Esophagus (tissue), 2 donors: ENCODE results near the gene TMTC4. TPM values are rescaled to one million over a fixed set of nuclear protein-coding genes. Genes with fewer than 3 reads are reported as not detected.

Experiments used
- H3K27ac ChIP-seq, 2 donors: one replicate each; pipeline ENCODE4 v1.5.1; 2013; ENCODE audit warnings: low read depth in 2 of 2, mild to moderate bottlenecking in 2 of 2, inconsistent platforms in 1 of 2, low read length in 1 of 2, moderate library complexity in 1 of 2
- H3K27me3 ChIP-seq, 2 donors: one replicate each; pipeline ENCODE4 v1.6.1; 2013; ENCODE audit warnings: low read length in 2 of 2, control low read depth in 1 of 2, mild to moderate bottlenecking in 1 of 2; ENCODE audit not compliant: insufficient read depth in 2 of 2, control insufficient read depth in 1 of 2
- H3K36me3 ChIP-seq, 2 donors: one replicate each; pipeline ENCODE4 v1.6.1; 2013; ENCODE audit warnings: low read length in 1 of 2; ENCODE audit not compliant: control insufficient read depth in 2 of 2, insufficient read depth in 2 of 2
- H3K4me1 ChIP-seq, 2 donors: one replicate each; pipeline ENCODE4 v1.6.1; 2013; ENCODE audit warnings: low read length in 1 of 2; ENCODE audit not compliant: control insufficient read depth in 2 of 2, insufficient read depth in 2 of 2
- H3K4me3 ChIP-seq, 2 donors: one replicate each; pipeline ENCODE4 v1.5.1; 2013; ENCODE audit warnings: low read length in 2 of 2, mild to moderate bottlenecking in 2 of 2, low read depth in 1 of 2, moderate library complexity in 1 of 2
- H3K9me3 ChIP-seq, 2 donors: one replicate each; pipeline ENCODE4 v1.6.1; 2013; ENCODE audit warnings: mild to moderate bottlenecking in 2 of 2, low read depth in 1 of 2, low read length in 1 of 2, moderate library complexity in 1 of 2; ENCODE audit not compliant: control insufficient read depth in 2 of 2, insufficient read depth in 1 of 2
- WGBS, 2 donors: extraction: QIAGEN DNeasy Blood & Tissue Kit; methylation state at CpG; one replicate each; pipeline ENCODE4 v1.1.7; 2013; 5-methylcytosine and 5-hydroxymethylcytosine counted together
- polyA plus RNA-seq, 2 donors: library from polyadenylated mRNA; stranded (reverse); fragments of 200-250 nt; gene quantifications; one replicate each; pipeline ENCODE4 v1.2.3, GENCODE V29; 2013
- donor health status: healthy with polysubstance abuse.
- donor health status: Bipolar disorder and iron deficiency.

TMTC4 gene
- polyA plus RNA-seq, 2 donors = 4.4 to 5.5 TPM

- no peaks in the 10 kb centered on the region for H3K27me3 ChIP-seq
- H3K4me3 ChIP-seq = no peak overlapping the region
- H3K9me3 ChIP-seq = no peaks in the 10 kb centered on the region
- WGBS, 2 donors = 80 to 90% methylated on average over 11 of the region's 11 CpGs
- H3K4me1 ChIP-seq = peaks cover 0 to 5% of the 10 kb centered on the region in 2 donors
- H3K27ac ChIP-seq = no peak overlapping the region
- H3K36me3 ChIP-seq = peaks cover 2 to 6% of the 10 kb centered on the region in 2 donors
Measured at GRCh38 chr13:100671389-100672182, 3.0 kb downstream of the TMTC4 start.

DNA sequence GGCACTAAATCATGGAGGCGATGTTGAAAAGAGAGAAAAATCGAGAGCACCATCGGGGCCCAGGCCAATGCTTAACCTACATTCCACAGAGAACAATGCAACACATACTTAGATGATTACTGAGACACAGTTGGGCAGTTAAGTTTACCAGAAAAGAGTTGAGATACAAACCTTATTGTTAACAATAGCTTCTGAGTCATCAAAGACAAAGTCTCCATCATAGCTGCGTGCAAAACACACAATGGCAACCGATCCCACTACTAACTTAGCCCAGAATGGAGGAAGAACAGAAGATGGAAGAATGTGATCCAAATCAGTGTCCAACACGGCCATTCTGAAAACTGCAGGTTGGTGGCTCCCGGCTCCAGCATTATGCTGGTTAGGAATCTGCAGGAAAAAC lies 6.2 kb downstream of the TMTC4 start:
- no peak overlapping the region for H3K27ac ChIP-seq
- no peak overlapping the region for H3K4me3 ChIP-seq
- 92% methylated on average over 7 of the region's 7 CpGs for WGBS, 2 donors
- H3K9me3 ChIP-seq = no peaks in the 10 kb centered on the region
- H3K4me1 ChIP-seq = peaks cover 0 to 3% of the 10 kb centered on the region in 2 donors
- H3K36me3 ChIP-seq = peaks cover 6 to 18% of the 10 kb centered on the region in 2 donors
- H3K27me3 ChIP-seq = no peaks in the 10 kb centered on the region

DNA sequence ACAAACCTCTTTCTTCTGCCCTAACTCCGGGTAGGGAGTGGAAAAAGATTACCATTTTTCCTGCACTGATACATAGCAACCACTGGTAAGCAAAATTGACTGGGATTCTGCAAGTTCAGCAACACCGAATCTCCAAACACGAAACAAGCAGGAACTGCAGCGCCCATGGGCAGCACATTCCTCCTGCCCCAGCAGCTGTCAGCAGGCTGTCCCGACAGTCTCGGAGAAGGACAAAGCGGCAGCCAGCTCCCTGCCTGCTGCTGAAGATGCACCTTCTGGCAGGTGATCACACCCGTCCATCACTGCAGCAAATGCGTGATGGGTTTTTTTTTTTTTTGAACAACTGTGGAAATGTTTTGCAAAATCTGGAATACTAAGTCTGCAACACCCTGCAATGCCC lies 6.7 kb downstream of the TMTC4 start:
- Histone ChIP-seq H3K36me3 (peaks cover 6 to 20% of the 10 kb centered on the region in 2 donors), H3K4me1 (no peaks in the 10 kb centered on the region), H3K9me3 (no peaks in the 10 kb centered on the region), H3K4me3 (no peak overlapping the region), H3K27me3 (no peaks in the 10 kb centered on the region), H3K27ac (no peak overlapping the region)
- WGBS, 2 donors = 96 to 97% methylated on average over 9 of the region's 9 CpGs

DNA sequence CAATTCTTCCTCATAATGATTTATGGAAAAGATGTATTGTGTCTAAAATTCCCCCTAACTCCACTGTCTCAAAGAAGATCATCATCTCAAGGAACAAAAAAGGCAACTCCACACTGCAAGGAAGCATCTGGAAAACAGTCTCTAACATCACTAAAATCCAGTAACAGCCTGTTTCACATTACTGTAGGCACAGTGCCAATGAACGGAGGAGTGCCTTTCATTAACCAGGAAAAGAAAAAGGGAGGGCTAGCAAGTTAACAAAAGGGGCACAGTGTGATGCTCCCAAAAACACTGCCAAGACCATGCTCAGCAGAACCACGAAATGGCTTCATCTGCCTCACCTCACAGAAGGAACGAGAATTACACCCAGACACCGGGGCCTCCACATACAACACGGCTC lies 8.5 kb downstream of the TMTC4 start:
- WGBS, 2 donors = 66 to 73% methylated on average over 5 of the region's 5 CpGs
- H3K4me1 ChIP-seq = no peaks in the 10 kb centered on the region
- H3K9me3 ChIP-seq = no peaks in the 10 kb centered on the region
- H3K4me3 ChIP-seq = no peak overlapping the region
- no peak overlapping the region for H3K27ac ChIP-seq
- H3K27me3 ChIP-seq = no peaks in the 10 kb centered on the region
- peaks cover 6 to 27% of the 10 kb centered on the region in 2 donors for H3K36me3 ChIP-seq

DNA sequence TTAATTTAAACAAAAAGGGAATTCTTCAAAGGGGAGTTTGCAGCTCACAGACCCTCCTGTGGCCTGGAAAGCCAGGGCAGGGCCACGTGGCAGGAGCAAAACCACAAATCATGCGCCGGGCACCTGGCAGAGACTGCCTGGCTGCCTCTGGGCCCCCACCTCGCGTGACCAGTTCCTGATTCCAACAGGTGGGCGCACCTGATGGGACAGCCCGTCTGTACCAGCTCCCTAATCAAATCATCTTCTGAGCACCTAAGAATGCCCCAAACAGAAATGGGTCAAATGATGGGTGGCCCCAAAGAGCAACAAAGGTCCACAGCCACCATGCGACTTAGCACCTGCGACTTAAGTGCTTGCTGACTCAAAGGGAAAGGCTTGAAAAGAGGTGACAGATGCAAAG lies 9.2 kb downstream of the TMTC4 start:
- H3K4me3 ChIP-seq = no peak overlapping the region
- no peaks in the 10 kb centered on the region for H3K27me3 ChIP-seq
- 88 to 89% methylated on average over 9 of the region's 9 CpGs for WGBS, 2 donors
- no peaks in the 10 kb centered on the region for H3K4me1 ChIP-seq
- H3K27ac ChIP-seq = no peak overlapping the region
- H3K36me3 ChIP-seq = peaks cover 6 to 29% of the 10 kb centered on the region in 2 donors
- no peaks in the 10 kb centered on the region for H3K9me3 ChIP-seq

GRCh38 chr13:100664171-100664900 lies 10.3 kb downstream of the TMTC4 start:
- Histone ChIP-seq H3K36me3 (peaks cover 10 to 31% of the 10 kb centered on the region in 2 donors), H3K4me1 (no peaks in the 10 kb centered on the region)

DNA sequence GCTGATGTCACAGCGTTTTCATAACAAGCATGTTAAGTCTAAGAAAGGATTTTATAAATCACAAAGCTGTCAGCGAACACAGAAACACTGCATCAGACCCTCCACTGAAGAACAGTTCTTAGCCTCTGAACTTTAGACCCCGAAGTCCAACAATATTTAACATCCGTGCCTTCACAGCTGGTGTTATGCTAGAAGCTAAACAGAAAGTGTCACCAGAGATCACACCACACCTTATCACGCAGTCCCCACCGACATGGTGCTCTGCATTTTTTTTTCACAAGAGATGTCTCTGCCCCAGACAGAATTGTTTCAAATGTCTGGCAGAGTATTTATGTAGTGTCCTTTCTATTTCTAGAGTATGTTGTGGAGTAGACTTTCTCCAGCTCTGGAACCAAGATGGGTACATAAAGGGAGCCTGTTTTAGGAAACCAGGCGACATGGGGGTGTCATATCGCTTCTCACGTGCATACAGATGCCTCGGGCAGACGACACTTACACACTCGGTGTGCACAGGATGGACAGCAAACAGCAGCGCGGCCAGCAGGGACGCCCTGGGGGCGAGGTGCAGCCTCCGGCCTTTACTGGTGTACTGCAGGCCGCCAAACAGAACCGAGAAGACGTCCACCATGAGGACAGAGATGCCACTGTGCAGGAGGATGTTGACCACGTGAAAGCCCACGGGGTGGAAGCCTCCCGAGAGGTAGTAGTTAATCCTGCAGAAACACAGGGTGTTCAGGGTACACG lies 12.0 kb downstream of the TMTC4 start:
- 81 to 84% methylated on average over 24 of the region's 24 CpGs for WGBS, 2 donors
- no peaks in the 10 kb centered on the region for H3K27me3 ChIP-seq
- no peak overlapping the region for H3K4me3 ChIP-seq
- peaks cover 6 to 35% of the 10 kb centered on the region in 2 donors for H3K36me3 ChIP-seq
- peaks cover 0 to 2% of the 10 kb centered on the region in 2 donors for H3K4me1 ChIP-seq
- H3K27ac ChIP-seq = no peak overlapping the region
- H3K9me3 ChIP-seq = no peaks in the 10 kb centered on the region

More at GRCh38 chr13:100664171-100664900, 10.3 kb downstream of the TMTC4 start:
- Histone ChIP-seq H3K4me3 (no peak overlapping the region), H3K9me3 (no peaks in the 10 kb centered on the region), H3K27ac (no peak overlapping the region), H3K27me3 (no peaks in the 10 kb centered on the region)
- 96 to 98% methylated on average over 10 of the region's 10 CpGs for WGBS, 2 donors

GRCh38 chr13:100660761-100661160 lies 13.8 kb downstream of the TMTC4 start:
- Histone ChIP-seq H3K9me3 (no peaks in the 10 kb centered on the region), H3K4me3 (no peak overlapping the region), H3K27ac (no peak overlapping the region), H3K27me3 (no peaks in the 10 kb centered on the region), H3K36me3 (peaks cover 7 to 33% of the 10 kb centered on the region in 2 donors), H3K4me1 (peaks cover 0 to 2% of the 10 kb centered on the region in 2 donors)
- WGBS, 2 donors = 84 to 92% methylated on average over 8 of the region's 8 CpGs

DNA sequence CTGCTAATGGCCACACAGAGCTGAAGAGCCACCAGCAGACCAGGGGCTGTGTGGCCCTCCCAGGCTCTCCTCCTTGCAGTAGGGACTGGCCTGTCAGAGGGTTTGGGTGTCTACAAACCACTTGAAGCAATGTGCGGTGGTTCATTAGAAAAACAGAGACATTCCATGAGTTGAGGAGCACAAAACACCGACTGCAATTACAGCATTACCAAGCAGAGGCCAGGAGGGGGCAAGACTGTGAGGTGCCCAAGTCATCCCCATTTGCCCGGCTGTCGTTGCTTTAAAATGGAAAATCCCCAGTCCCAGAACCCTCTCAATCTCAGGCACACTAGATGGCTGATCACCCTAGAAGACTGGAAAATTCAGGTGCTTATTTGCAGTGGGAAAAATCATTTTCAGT lies 15.0 kb downstream of the TMTC4 start:
- peaks cover 7 to 27% of the 10 kb centered on the region in 2 donors for H3K36me3 ChIP-seq
- WGBS, 2 donors = 91 to 95% methylated on average over 4 of the region's 4 CpGs
- H3K4me3 ChIP-seq = no peak overlapping the region
- H3K9me3 ChIP-seq = no peaks in the 10 kb centered on the region
- H3K27ac ChIP-seq = no peak overlapping the region
- no peaks in the 10 kb centered on the region for H3K27me3 ChIP-seq
- H3K4me1 ChIP-seq = peaks cover 0 to 2% of the 10 kb centered on the region in 2 donors
